Hepatic stellate cell (primary cell): ENCODE data around the gene NPTN.
"Not testable (repeated sequence)": the region's sequence is repeated elsewhere in the genome, so short reads cannot be mapped to it uniquely, and the experiment has no call there.

Experiments
- DNase-seq: peaks from one replicate; pipeline ENCODE4 v3.0.0; 2011; ENCODE audit warnings: low spot score

Gene NPTN

GRCh38 chr15:73633111-73633990 is at the start of gene NPTN:
Gene NPTN (minus strand): TSS chr15:73633389. CDS start chr15:73633215, 174 bp downstream.
- DNase-seq: peak; percentile 90

DNA sequence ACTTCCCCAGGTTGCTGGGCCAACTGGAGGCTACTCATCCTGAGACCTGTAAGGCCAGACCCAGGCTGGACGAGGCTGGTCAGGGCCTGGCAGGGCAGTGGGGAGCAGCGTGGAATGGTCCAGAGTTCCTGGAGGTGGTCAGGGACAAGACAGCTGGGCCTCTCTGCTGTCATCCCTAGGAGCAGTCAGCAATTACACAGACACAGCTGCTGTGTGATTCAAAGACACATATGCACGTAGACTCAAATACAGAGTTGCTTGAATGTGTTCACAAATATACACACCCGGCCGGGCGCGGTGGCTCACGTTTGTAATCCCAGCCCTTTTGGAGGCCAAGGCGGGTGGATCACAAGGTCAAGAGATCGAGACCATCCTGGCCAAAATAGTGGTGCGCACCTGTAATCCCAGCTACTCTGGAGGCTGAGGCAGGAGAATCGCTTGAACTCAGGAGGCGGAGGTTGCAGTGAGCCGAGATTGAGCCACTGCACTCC is 49.5 kb upstream of the NPTN start:
- no peak for DNase-seq

DNA sequence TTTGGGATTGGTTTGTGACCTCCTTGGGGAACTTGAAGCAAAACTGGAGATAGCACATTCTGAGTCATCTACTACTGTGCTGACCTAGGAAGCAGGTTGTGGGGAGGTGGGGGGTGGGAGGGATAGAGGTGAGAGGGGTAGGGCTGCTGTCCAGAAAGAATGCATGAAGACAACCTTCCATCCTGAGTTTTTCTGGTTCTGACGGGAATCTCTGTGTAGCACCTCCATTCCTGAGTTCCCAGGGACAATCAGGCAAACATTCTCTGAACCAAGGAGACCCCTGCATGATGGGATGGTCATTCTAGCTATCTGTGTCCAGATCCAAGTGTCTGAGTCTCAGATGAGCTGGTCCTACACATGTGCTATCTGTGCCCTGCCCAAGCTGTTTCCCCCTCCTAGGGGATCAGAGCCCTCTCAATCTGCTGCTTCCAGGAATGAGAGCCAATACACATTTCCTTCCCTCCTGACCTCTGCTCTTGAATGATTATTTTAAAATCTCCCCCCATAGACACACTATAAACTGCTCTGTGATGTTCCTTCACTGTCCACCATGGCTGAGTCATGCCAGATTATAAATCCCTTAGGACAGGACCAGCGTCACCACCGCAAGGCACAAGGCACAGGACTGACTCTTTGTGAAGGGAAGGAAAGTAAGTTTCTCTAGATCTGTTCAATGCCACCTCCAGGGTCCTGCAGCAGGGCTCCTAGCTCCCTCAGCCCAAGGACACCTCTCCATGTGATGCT is 48.8 kb upstream of the NPTN start:
- peak; percentile 43 for DNase-seq

DNA sequence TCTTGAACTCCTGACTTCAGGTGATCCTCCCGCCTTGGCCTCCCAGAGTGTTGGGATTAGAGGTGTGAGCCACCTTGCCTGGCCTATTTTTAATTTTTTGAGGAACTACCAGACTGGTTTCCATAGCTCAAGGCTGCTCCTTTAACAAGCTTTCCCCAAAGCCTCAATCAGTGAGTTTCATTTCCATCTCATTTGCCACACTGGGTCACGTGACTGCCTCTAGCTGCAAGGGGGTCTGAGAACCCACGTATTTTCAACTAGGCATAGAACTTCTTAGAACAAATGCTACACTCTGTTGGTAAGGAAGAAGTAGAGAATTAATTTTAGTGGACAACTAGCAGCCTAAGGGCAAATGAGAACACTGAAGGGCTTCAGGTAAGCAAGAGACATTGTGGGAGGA is 47.9 kb upstream of the NPTN start:
- no peak for DNase-seq

DNA sequence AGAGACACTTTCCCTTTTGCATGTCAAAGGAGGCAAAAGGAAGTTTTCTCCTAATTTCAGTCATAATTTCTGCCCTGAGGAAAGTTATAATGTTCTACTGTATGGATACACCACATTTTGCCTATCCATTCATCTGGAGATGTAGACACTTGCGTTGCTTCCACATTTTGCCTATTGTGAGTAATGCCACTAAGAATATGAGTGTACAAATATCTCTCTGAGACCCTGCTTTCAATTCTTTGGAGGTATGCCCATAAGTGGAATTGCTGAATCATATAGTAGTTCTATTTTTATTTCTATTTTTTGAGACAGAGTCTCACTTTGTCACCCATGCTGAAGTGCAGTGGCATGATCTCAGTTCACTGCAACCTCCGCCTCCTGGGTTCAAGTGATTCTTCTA is 47.4 kb upstream of the NPTN start:
- DNase-seq: no peak

DNA sequence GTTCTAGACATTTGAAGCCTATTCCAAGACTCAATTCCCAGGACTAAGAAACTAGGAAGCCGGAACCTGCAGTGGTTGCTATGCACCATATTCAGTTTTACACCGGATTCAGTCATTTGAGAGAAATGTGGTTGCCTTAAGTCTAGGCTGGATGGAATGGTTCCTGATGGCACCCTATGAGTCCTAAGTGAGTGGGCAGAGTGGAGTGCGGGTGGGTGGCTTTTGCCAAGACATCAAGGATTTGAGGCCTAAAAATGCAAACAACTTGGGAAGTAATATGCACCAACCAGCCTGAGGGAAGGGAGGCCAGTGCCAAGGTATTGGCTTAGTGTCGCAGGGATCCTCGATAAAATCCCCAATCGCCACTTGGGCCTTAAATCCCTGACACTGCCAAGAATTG is 46.8 kb upstream of the NPTN start:
- no peak for DNase-seq

DNA sequence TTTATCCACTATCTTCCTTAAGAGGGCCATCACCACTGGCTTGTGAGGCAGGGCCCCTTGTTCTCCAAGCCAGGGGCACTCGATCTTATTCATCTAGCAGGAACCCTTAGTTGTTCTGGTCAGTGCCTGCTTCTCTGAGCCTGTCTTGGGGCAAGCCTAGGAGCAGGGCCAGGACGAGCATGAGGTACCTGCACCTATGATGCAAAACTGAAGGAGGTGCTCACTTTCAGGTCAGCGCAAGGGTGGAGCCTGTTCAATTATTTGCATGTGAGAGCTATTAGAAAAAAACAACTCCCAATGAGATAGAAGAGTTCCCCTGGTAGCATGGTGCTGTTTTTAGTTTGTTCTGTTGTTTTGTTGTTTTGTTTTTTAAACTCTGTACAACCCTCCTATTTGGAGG is 46.0 kb upstream of the NPTN start:
- no peak for DNase-seq

- no peak for DNase-seq
Measured at GRCh38 chr15:73678498-73678897, 45.3 kb upstream of the NPTN start.

GRCh38 chr15:73677733-73678132 is 44.5 kb upstream of the NPTN start:
- no peak for DNase-seq

GRCh38 chr15:73677146-73677607 is 44.0 kb upstream of the NPTN start:
- DNase-seq: peak; percentile 35

- DNase-seq: no peak
Measured at GRCh38 chr15:73674587-73674986, 41.4 kb upstream of the NPTN start.

DNA sequence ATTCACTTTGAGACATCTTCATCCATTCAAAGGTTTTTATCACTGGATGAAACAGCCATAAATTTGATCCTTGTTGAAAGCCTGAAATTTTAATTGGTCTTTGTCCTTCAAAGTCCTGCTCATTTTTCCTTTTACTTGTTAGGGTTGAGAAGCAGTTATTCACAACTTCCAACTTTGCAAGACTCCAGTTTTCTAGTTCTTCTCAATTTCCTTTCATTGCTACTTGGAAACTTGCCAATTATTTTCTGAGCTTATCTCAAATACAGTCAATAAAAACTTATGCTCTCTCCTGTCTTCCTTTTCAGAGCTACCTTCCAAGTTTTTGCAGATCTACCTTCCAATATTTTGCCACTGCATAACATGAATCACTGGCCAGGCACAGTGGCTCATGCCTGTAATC is 27.3 kb upstream of the NPTN start:
- DNase-seq: no peak

DNA sequence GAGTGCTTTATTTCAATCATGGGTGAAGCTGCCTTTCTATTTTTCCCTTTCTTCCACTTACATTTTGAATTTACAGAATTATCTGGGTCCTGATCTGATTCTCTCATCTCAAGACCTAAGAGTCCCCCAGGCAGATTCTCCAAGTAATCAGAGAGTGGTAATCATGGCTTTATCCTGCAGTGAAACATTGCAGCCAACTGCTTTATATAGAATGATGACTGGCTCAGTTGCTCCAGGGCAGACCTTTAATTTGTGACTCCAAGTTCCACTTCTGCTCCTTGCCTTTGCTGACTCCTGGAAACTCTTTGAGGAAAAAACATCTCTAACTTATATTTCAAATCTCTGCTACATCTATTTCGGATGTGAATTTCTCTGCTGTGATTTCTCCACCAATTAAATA is 25.5 kb upstream of the NPTN start:
- no peak for DNase-seq

DNA sequence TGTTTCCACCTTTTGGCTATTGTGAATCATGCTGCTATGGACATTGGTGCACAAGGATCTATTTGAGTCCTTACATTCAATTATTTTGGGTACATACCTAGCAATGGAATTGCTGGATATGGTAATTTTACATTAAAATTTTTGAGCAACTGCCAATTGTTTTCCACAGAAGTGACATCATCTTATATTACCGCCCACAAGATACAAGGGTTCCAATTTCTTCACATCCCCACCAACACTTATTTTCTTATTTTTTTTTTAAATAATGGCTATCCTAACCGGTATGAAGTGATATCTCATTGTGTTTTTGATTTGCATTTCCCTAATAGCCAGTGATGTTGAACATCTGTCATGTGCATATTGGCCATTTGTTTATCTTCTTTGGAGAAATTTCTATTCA is 22.5 kb upstream of the NPTN start:
- no peak for DNase-seq

- no peak for DNase-seq
Measured at GRCh38 chr15:73654659-73655058, 21.5 kb upstream of the NPTN start.

DNA sequence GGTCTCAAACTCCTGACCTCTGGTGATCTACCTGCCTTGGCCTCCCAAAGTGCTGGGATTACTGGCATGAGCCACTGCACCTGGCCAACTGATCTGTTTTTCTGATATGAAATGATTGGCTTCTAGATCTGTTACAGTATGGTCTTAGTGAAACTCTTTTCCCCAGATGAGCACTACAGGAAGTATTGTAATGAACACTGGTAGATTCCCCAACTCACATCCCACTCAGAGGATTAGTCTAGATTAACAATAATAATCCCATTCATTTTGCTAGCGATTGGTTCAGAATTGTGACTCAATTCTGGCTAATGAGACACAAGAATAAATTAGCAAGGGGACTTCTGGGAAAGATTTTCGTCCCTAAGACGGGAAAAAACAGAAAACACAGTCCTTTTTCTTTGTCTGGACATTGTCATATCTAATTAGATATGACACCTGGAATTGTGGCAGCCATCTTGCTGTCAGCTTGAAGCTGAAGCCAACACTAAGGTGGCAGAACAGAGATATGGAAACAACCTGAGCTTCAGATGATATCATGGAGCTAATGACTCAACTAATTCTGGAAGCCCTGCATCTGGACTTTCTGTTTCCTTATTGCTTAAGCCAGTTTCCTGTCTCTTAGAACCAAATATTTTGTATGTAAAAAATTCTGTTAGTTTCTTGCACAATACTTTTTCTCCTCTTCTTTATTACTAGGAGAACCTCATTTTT is 17.4 kb upstream of the NPTN start:
- DNase-seq: peak; percentile 27

DNA sequence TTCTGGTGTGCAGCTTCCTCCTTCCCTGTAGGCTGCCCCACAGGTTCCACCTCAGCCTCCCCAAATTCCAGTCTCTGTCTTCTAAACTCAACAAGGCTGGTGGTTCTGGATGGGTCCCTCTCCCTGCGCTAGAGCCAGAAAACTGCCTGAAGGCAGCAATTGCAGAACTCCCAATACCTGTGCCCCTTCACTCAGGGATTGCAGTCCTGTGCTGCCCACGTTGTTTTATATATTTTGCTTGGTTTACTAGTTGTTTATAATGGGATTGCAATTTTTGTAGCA is 14.8 kb upstream of the NPTN start:
- no peak for DNase-seq

GRCh38 chr15:73647259-73648013 is 14.2 kb upstream of the NPTN start:
- DNase-seq: no peak

DNA sequence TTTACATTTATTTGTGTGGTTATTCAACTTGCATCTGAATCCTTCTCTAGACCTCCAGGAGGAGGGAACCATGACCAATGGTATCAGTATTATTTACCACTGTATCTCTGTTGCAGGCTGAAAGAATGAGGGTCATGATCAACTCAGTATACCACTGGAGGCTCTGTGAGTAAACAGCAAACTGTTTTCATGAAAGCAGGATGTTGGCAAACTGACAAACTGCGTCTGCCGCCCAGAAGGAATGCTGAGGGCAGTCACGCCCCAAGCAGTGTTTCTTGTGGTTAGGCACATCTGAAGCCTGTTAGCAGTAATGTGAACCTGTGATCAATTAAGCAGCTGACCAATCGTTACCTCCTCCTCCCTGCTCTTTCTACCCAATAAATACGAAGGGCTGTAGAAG is 6.3 kb upstream of the NPTN start:
- not testable (repeated sequence) for DNase-seq

DNA sequence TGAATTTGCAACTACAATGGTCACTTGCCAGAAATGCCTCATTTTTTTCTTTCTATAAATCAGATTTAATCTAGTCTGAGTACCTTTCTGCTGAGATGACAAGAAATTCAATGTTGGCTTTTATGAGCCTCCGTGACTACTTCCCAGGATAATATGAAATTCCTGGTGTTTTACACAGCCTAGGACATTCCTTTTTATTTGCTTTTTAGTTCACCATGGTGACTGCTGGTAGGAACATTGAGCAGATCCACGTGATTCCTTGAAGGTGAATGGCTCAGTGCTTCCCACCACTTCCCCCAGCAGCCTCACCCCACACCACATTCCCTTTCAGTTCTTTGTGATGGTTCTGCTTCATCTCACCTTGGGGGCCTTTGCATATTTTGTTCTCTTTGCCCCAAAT is 4.3 kb upstream of the NPTN start:
- DNase-seq: no peak

- peak; percentile 85 for DNase-seq
Measured at GRCh38 chr15:73633991-73634495, 854 bp upstream of the NPTN start.

GRCh38 chr15:73632670-73633058 is 525 bp downstream of the NPTN start:
- no peak for DNase-seq
